ENCODE measurements around the gene SNAPC4. TPM values are rescaled to one million over a fixed set of nuclear protein-coding genes. Genes with fewer than 3 reads are reported as not detected.

The SNAPC4 gene
- total RNA-seq, 4 donors from 2014 or later = 2.4 to 10.4 (median 3.7) TPM

GRCh38 chr9:136359774-136360718 lies 39.9 kb downstream of the SNAPC4 start:
- no peak for TF ChIP-seq CTCF (IDR thresholded peaks at IDR 0.05; ENCODE audit: low read depth)

- TF ChIP-seq CTCF (IDR thresholded peaks at IDR 0.05; ENCODE audit: low read depth) = no peak
These were observed 41.1 kb downstream of the SNAPC4 start for GRCh38 chr9:136358888-136359287.

- no peak for TF ChIP-seq CTCF (IDR thresholded peaks at IDR 0.05; ENCODE audit: low read depth)
These were observed 42.0 kb downstream of the SNAPC4 start for GRCh38 chr9:136358016-136358415.

- TF ChIP-seq CTCF (IDR thresholded peaks at IDR 0.05; ENCODE audit: low read depth) = no peak
These were observed 42.7 kb downstream of the SNAPC4 start for GRCh38 chr9:136357202-136357725.

GRCh38 chr9:136355616-136356557 lies 44.1 kb downstream of the SNAPC4 start:
- no peak for TF ChIP-seq CTCF (IDR thresholded peaks at IDR 0.05; ENCODE audit: low read depth)

- no peak for TF ChIP-seq CTCF (IDR thresholded peaks at IDR 0.05; ENCODE audit: low read depth)
These were observed 45.3 kb downstream of the SNAPC4 start for GRCh38 chr9:136354592-136355085.

Data from subcutaneous adipose tissue (tissue), 4 donors.